DOHH2 (cell line): Measurements from ENCODE around the gene CRISPLD2.

Experiments used
- H3F3A ChIP-seq: fragments of 200-600 bp; sonication (generic), shearing (Covaris generic); 2 replicates; pipeline ENCODE4 v1.6.0; 2016; ENCODE audit warnings: antibody characterized with exemption, mild to moderate bottlenecking; ENCODE audit not compliant: control insufficient read depth, insufficient read depth
- H3K27ac ChIP-seq: fragments of 200-600 bp; sonication (generic); 2 replicates; pipeline ENCODE4 v1.5.1; 2014; ENCODE audit warnings: low read depth, mild to moderate bottlenecking, low read length, moderate library complexity
- H3K27me3 ChIP-seq: fragments of 200-600 bp; sonication (generic); 2 replicates; pipeline ENCODE4 v1.6.1; 2014; ENCODE audit warnings: mild to moderate bottlenecking, low read length, mixed read lengths; ENCODE audit not compliant: control insufficient read depth
- H3K36me3 ChIP-seq: fragments of 200-600 bp; sonication (generic); 2 replicates; pipeline ENCODE4 v1.6.1; 2014; ENCODE audit warnings: mild to moderate bottlenecking, low read length, moderate library complexity, mixed read lengths; ENCODE audit not compliant: control insufficient read depth
- H3K4me1 ChIP-seq: fragments of 200-600 bp; sonication (generic); 2 replicates; pipeline ENCODE4 v1.6.1; 2014; ENCODE audit warnings: mild to moderate bottlenecking, low read length, mixed read lengths; ENCODE audit not compliant: control insufficient read depth
- H3K4me2 ChIP-seq: fragments of 200-600 bp; sonication (generic); 2 replicates; pipeline ENCODE4 v1.6.0; 2014; ENCODE audit warnings: mild to moderate bottlenecking, low read length, moderate library complexity
- H3K4me3 ChIP-seq: fragments of 200-600 bp; sonication (generic); 2 replicates; pipeline ENCODE4 v1.5.1; 2014; ENCODE audit warnings: mild to moderate bottlenecking, low read length, mixed read lengths
- H3K79me2 ChIP-seq: fragments of 200-600 bp; sonication (generic); 2 replicates; pipeline ENCODE4 v1.6.1; 2014; ENCODE audit warnings: mild to moderate bottlenecking, low read length, mixed read lengths; ENCODE audit not compliant: control insufficient read depth
- H3K9me2 ChIP-seq: fragments of 200-600 bp; sonication (generic); replicated peaks from 2 replicates; pipeline ENCODE4 v1.6.1; 2014; ENCODE audit warnings: mild to moderate bottlenecking, low read length, mixed read lengths; ENCODE audit not compliant: control insufficient read depth
- H3K9me3 ChIP-seq: fragments of 200-600 bp; sonication (generic); 2 replicates; pipeline ENCODE4 v1.6.1; 2014; ENCODE audit warnings: antibody characterized with exemption, low read length, mixed read lengths; ENCODE audit not compliant: control insufficient read depth, insufficient read depth
- H4K20me1 ChIP-seq: fragments of 200-600 bp; sonication (generic); 2 replicates; pipeline ENCODE4 v1.6.0; 2014; ENCODE audit warnings: low read depth, mild to moderate bottlenecking, antibody characterized with exemption, low read length, moderate library complexity; ENCODE audit not compliant: control insufficient read depth, insufficient read depth
- CTCF ChIP-seq: fragments of 200-600 bp; sonication (generic); IDR thresholded peaks from one replicate; pipeline ENCODE4 v1.5.1; 2014; ENCODE audit warnings: antibody characterized with exemption, mild to moderate bottlenecking, low read depth, low read length; ENCODE audit not compliant: poor library complexity, severe bottlenecking
- EZH2phosphoT487 ChIP-seq: fragments of 200-600 bp; sonication (generic); IDR thresholded peaks from 2 replicates; pipeline ENCODE4 v1.6.1; 2017; ENCODE audit warnings: borderline replicate concordance, mild to moderate bottlenecking, antibody characterized with exemption, low read length, moderate library complexity, mixed read lengths

CRISPLD2 gene

DNA sequence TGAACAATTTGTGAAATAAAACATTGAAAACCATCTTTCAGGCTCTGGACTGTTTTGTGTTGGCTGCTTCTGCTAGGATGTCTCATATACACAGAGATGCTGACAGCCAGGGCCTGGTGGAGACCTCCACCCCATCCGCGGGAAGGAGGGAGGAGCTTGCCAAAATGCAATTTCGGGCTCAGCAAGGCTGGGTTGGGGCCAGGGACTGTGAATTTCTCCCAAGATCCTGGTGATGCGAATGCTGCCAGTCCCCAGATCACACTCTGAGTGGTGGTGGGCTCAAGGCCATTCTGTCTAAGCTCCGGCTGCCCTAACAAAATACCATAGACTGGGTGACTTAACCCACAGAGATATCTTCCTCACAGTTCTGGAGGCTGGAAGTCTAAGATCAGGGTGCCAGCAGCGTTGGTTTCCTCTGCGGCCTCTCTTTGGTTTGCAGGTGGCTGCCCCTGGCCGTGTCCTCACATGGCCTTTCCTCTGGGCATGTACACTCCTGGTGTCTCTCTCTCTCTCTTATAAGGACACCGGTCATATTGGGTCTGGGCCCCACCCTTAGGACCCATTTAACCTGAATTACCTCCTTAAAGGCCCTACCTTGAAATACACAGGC, 89.8 kb downstream of the CRISPLD2 start:
- TF ChIP-seq CTCF, result no peak
- no peak for TF ChIP-seq EZH2phosphoT487
- Histone ChIP-seq H3K27ac (no peak overlapping the region), H3K4me1 (no peaks in the 10 kb centered on the region), H3F3A (no peaks in the 10 kb centered on the region), H3K9me3 (no peaks in the 10 kb centered on the region), H3K36me3 (no peaks in the 10 kb centered on the region), H3K4me3 (no peak overlapping the region), H3K9me2 (no peaks in the 10 kb centered on the region), H3K4me2 (no peak overlapping the region), H3K27me3 (peaks cover 3% of the 10 kb centered on the region), H4K20me1 (no peaks in the 10 kb centered on the region), H3K79me2 (no peaks in the 10 kb centered on the region)

GRCh38 chr16:84911486-84912216, 91.9 kb downstream of the CRISPLD2 start:
- Histone ChIP-seq H3K4me1 (no peaks in the 10 kb centered on the region), H3K9me2 (no peaks in the 10 kb centered on the region), H3K4me2 (no peak overlapping the region), H3K79me2 (no peaks in the 10 kb centered on the region), H3K27me3 (peaks cover 3% of the 10 kb centered on the region), H3K9me3 (no peaks in the 10 kb centered on the region), H3K4me3 (no peak overlapping the region), H3K27ac (no peak overlapping the region), H4K20me1 (no peaks in the 10 kb centered on the region), H3F3A (no peaks in the 10 kb centered on the region), H3K36me3 (no peaks in the 10 kb centered on the region)
- no peak for TF ChIP-seq EZH2phosphoT487
- no peak for TF ChIP-seq CTCF

- Histone ChIP-seq H3K9me3 (no peaks in the 10 kb centered on the region), H3K36me3 (no peaks in the 10 kb centered on the region), H3K27ac (no peak overlapping the region), H3K4me2 (no peak overlapping the region), H3K4me3 (no peak overlapping the region), H4K20me1 (no peaks in the 10 kb centered on the region), H3K79me2 (no peaks in the 10 kb centered on the region), H3K4me1 (no peaks in the 10 kb centered on the region), H3K9me2 (no peaks in the 10 kb centered on the region), H3F3A (no peaks in the 10 kb centered on the region), H3K27me3 (peaks cover 3% of the 10 kb centered on the region)
- TF ChIP-seq CTCF (no peak), EZH2phosphoT487 (no peak)
Observed at GRCh38 chr16:84913315-84913714, 93.5 kb downstream of the CRISPLD2 start.
